ENCODE data around the gene DCUN1D3.
A peak's percentile ranks its signal among the peaks of the same experiment; 100 is the strongest.

GRCh38 chr16:20910781-20911321 lies 10.7 kb upstream of the DCUN1D3 start:
- TF ChIP-seq CTCF (IDR thresholded peaks at IDR 0.05 in 2 of 3, conservative IDR thresholded peaks at IDR 0.05 in 1 of 3; ENCODE audit: borderline replicate concordance in 1 of 3, insufficient read depth in 1 of 3, low read depth in 2 of 3, low read length in 2 of 3) = no peak
- TF ChIP-seq CBX3 (IDR thresholded peaks at IDR 0.05; ENCODE audit: low read depth) = peak; percentile 67; the same call in 1 of the 2 replicates
